Effector memory CD8-positive, alpha-beta T cell (primary cell): Measurements from ENCODE around the gene NOS1AP.
"Not testable (repeated sequence)": the region's sequence is repeated elsewhere in the genome, so short reads cannot be mapped to it uniquely, and the experiment has no call there.

Experiments used
- ATAC-seq: fragments of 150-1000 bp; cut with Tn5 transposase; replicated peaks from 2 replicates; pipeline ENCODE4 v1.10.0; 2021; ENCODE audit warnings: mild to moderate bottlenecking, moderate library complexity
- DNase-seq, 3 experiments: peaks; one replicate each; pipeline ENCODE4 v3.0.0; 2021
- H3K27ac Mint-ChIP-seq, 2 donors: one replicate each; pipeline ENCODE4 v1.8.0; 2022; ENCODE audit warnings: mild to moderate bottlenecking in 2 of 2, mixed read lengths in 2 of 2, moderate library complexity in 2 of 2
- H3K27me3 Mint-ChIP-seq, 2 donors: one replicate each; pipeline ENCODE4 v1.8.0; 2022; ENCODE audit warnings: mixed read lengths in 2 of 2
- H3K36me3 Mint-ChIP-seq: one replicate; pipeline ENCODE4 v1.8.0; 2022; ENCODE audit warnings: mild to moderate bottlenecking, moderate library complexity, mixed read lengths; ENCODE audit not compliant: insufficient read depth
- H3K4me1 Mint-ChIP-seq, 2 donors: one replicate each; pipeline ENCODE4 v1.8.0; 2022; ENCODE audit warnings: low read depth in 2 of 2, mixed read lengths in 2 of 2
- H3K4me3 Mint-ChIP-seq, 2 donors: one replicate each; pipeline ENCODE4 v1.8.0; 2022; ENCODE audit warnings: mild to moderate bottlenecking in 2 of 2, mixed read lengths in 2 of 2, moderate library complexity in 2 of 2
- H3K9me3 Mint-ChIP-seq, 2 donors: one replicate each; pipeline ENCODE4 v1.8.0; 2022; ENCODE audit warnings: mixed read lengths in 2 of 2

Gene NOS1AP

DNA sequence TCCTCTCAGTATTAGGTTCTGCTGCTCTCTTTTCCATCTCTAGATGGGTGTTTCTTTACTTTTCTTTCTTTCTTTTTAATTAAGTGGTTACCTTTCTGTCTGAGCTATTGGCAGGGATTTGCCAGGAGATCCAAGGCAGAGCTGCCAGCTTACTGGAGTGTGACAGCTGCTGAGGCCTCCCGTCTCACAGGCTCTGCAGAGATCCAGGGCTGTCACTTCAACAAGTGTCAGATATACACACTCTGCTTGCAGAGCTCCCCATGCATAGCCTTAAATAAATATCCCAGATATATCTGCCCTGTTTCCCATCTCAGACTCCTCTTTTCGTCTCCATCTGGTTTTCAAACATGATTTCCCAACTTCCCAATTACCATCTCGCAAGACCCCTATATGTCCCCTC, 124.3 kb downstream of the NOS1AP start:
- Mint-ChIP-seq H3K9me3 (no peaks in the 10 kb centered on the region), H3K4me1 (no peaks in the 10 kb centered on the region), H3K36me3 (no peaks in the 10 kb centered on the region), H3K27ac (no peak overlapping the region), H3K4me3 (no peak overlapping the region), H3K27me3 (peaks cover 36 to 37% of the 10 kb centered on the region in 2 donors)
- no peak for DNase-seq
- no peak for ATAC-seq

DNA sequence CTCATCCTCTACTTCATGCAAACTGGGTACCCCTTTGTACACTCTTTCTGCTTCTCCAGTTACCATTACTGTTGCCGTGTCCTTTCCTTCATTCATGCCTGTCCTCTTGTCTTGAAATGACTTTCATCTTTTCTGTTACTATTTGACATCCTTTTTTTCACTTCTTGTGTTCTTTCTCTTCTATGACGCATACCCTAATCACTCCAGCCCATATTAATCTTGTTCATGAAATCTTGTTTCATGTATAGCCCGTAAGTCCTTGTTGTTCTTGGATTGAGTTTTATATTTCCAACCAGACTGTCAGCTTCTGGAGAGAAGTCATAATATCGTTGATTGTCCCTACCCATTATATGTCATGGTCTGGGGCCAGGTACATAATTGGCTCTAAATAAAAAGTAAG, 126.1 kb downstream of the NOS1AP start:
- H3K4me1 Mint-ChIP-seq, result no peaks in the 10 kb centered on the region

DNA sequence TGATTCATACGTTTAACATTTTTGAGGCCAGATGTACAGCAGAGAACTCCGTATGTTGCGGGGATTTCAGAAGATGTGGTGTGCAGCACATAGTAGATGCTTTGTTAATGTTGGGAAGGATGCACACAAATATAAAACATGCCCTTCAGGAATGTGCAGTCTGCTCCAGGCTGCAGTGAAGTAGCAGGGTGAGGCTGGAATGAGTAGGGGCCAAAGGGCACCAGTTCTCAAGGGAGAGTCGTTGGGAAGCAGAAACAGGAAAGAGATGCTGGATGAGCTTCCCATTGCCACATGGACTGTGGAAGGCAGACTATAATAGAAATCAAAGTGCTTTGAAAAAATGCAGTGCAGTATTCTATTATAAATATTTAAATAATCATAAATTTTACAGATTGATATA, 126.9 kb downstream of the NOS1AP start:
- Mint-ChIP-seq H3K27me3 (peaks cover 41% of the 10 kb centered on the region in 2 donors), H3K4me3 (no peak overlapping the region), H3K36me3 (no peaks in the 10 kb centered on the region), H3K4me1 (no peaks in the 10 kb centered on the region), H3K9me3 (no peaks in the 10 kb centered on the region), H3K27ac (no peak overlapping the region)
- no peak for ATAC-seq
- DNase-seq, result no peak

More for the DNA sequence above, 126.1 kb downstream of the NOS1AP start:
- Mint-ChIP-seq H3K36me3 (no peaks in the 10 kb centered on the region), H3K27me3 (peaks cover 40 to 41% of the 10 kb centered on the region in 2 donors), H3K27ac (no peak overlapping the region), H3K4me3 (no peak overlapping the region), H3K9me3 (no peaks in the 10 kb centered on the region)
- DNase-seq (no peak), ATAC-seq (no peak)

DNA sequence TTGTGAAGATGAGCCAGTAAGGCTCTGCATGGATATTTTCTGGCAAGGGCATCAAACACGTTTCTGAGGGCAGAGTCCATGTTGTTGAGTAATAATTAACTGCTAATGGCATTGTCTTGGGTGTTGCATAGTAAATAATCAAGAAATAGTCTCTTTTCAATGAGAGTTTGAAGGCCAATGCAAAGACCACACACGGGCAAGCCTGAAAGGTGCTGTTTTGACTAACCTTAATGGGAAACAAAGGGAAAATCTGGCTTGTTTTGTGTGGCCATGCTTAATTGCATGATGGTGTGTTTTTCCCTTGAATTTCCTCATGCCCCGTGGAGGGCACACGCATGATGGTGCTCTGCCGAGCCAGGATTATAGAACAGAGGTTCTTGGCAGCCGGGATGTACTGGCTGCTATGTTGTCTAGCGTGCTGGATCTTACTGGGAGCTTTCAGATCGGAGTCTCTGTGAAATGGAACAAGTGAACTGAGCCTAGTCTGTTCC, 127.6 kb downstream of the NOS1AP start:
- ATAC-seq (no peak), DNase-seq (no peak)
- Mint-ChIP-seq H3K27ac (no peak overlapping the region), H3K4me3 (no peak overlapping the region), H3K27me3 (peaks cover 43% of the 10 kb centered on the region in 2 donors), H3K4me1 (no peaks in the 10 kb centered on the region), H3K9me3 (no peaks in the 10 kb centered on the region), H3K36me3 (no peaks in the 10 kb centered on the region)

DNA sequence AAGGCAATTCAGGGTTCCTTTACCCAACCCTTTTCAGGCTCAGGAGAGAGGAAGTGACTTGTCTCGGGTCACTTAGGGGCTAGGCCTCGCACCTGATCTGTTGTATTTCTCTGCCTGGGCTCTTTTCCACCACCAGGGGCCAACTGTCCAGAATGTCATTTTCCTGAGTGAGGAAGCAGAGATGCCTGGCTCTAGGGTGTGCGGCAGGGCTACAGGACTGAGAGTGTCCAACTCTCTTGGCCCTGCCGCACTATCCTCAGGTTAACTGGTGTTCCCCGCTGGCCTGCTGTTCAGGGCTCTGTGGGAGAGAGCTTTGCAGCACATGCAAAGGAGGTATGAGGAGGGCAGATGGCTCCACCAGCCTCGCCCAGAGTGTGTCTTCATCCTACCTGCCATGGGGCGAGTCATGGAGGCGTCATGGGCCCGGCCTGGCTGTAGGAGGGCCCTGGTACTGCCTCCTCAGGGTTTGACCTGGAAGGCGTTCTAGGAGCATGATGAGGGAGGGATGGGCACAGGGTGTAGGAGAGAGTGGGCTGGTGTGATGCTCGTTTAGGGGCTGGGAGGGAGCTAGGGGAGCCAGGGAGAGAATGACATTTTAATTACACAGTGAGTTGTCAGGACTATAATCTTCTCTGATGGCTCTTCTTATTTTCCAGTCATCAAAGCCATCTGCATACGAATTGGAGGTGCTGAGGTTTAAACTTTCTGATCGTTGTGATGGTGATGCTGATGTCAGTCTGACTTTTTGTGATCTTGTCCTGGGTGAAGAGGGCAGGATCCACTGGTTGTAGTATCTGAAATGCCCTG, 128.3 kb downstream of the NOS1AP start:
- Mint-ChIP-seq H3K4me1 (no peaks in the 10 kb centered on the region), H3K9me3 (no peaks in the 10 kb centered on the region), H3K36me3 (no peaks in the 10 kb centered on the region), H3K27me3 (peaks cover 39 to 41% of the 10 kb centered on the region in 2 donors), H3K27ac (no peak overlapping the region), H3K4me3 (no peak overlapping the region)
- ATAC-seq, result no peak
- no peak for DNase-seq

DNA sequence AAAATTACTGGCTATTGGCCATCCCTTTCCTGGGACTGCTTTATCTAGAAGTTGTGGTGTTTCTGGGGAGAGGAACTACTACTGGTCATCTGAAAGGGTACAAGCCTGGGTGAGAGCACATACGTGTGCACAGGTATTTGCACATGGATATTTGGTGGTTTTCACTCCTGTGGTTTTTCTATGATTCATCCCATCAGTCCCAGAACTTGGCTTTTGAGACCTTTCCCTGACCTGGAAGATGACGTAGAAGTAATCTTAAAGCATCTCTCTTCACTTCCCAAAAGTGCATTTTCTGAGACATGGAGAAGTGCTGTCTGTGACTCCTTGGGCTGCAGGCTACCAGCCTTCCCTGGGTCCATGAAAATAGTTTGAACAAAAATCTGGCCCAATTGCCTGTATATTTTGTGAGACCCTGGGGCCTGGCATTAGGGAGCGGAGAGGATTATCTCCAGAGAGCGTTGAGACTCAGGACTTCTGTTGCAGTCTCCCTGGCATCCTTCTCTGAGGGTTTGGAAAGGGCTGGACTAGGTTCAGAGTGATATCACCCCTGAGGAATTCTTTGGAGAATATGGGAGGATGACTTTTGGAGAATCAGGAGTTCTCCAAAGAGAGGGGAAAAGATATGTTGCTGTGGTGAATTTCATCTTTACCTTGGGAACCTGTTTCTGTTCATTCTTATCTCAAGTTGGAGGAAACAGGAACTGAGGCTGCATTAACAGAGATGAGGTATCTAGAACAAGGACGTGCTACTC, 130.8 kb downstream of the NOS1AP start:
- Mint-ChIP-seq H3K4me3 (no peak overlapping the region), H3K27ac (no peak overlapping the region), H3K9me3 (no peaks in the 10 kb centered on the region), H3K36me3 (no peaks in the 10 kb centered on the region), H3K27me3 (peaks cover 53 to 61% of the 10 kb centered on the region in 2 donors), H3K4me1 (no peaks in the 10 kb centered on the region)
- ATAC-seq, result no peak
- DNase-seq, result no peak

DNA sequence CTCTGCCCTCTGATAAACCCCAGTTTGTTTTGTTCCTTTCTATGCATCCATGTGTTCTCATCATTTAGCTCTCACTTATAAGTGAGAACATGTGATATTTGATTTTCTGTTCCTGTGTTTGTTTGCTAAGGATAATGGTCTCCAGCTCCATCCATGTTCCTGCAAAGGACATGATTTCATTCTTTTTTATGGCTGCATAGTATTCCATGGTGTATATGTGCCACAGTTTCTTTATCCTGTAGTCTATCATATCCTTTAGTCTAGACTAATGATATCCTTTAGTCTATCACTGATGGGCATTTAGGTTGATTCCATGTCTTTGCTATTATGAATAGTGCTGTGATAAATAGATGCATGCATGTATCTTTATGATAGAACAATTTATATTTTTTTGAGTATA, 131.6 kb downstream of the NOS1AP start:
- peaks cover 50 to 61% of the 10 kb centered on the region in 2 donors for H3K27me3 Mint-ChIP-seq
- H3K36me3 Mint-ChIP-seq, H3K9me3 Mint-ChIP-seq, ATAC-seq, H3K27ac Mint-ChIP-seq, DNase-seq, H3K4me1 Mint-ChIP-seq, H3K4me3 Mint-ChIP-seq: not testable (repeated sequence)

DNA sequence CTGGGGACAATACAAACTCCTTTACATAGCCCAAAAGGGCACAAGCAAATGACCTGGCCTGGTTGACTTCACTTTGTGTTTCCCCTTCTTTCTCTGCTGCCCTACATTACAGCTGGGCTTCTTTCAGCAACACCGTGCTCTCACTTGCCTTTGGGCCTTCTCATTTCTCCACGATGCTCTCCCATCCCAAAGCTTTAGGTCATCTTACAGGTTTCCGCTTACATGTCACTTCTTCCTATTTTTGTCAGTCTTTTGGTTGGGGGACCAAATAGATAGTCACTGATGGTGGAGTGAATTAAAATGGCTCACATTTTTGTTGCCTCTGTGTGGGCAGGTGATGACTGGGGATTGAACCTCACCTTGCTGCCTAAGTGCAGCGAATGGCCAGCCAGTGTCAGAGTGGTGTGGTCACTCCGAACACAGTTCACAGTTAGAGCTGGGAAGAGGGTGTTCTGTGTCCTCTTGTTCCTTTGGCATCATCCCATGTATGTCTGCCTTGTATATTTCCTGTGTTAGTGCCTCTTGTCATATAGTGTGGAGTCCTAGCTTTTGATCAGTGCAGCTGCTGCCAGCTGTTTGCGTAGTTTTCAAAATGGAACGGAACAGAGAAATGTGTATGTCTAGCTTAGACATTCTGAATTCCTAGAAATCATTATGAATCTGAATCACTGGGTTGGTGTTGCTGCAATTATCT, 134.8 kb downstream of the NOS1AP start:
- H3K9me3 Mint-ChIP-seq, result no peaks in the 10 kb centered on the region
- no peak overlapping the region for H3K4me3 Mint-ChIP-seq
- peaks cover 44 to 52% of the 10 kb centered on the region in 2 donors for H3K27me3 Mint-ChIP-seq
- no peak for DNase-seq
- H3K27ac Mint-ChIP-seq, result no peak overlapping the region
- no peaks in the 10 kb centered on the region for H3K4me1 Mint-ChIP-seq
- no peaks in the 10 kb centered on the region for H3K36me3 Mint-ChIP-seq
- no peak for ATAC-seq

DNA sequence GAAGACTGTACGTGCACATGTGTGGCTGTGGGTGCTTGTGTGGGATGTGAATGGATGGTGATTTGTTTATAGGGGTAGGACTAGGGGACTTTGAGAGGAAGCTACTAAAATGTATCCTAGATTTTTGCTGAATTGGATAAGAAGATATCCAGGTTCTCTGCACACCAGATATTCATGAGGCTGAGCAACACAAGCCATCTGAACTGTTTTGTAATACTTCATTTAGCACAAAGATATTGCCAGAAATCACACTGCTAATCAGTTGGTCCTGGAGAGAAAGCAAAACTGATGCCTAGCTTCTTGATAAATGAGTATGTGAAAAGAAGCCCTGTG, 135.3 kb downstream of the NOS1AP start:
- Mint-ChIP-seq H3K27ac (no peak overlapping the region), H3K27me3 (peaks cover 44 to 54% of the 10 kb centered on the region in 2 donors), H3K36me3 (no peaks in the 10 kb centered on the region), H3K9me3 (no peaks in the 10 kb centered on the region), H3K4me3 (no peak overlapping the region), H3K4me1 (no peaks in the 10 kb centered on the region)
- ATAC-seq, result no peak
- no peak for DNase-seq

DNA sequence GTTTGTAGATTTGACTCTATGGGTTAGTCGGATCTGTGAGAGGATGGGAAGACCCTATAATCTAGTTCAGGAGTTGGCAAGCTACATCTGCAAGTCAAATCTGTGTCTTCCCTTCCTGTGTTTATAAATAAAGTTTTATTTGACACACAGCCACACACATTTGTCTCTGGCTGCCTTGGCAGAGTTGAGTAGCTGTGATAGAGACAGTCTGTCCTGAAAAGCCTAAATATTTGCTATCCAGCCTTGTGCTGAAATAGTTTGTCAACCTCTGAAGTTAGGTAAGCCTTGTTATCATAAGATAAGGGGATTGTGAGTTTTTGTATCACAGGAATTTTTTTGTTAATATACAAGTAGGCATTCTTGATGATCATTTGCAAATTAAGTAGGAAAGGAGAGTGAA, 136.8 kb downstream of the NOS1AP start:
- Mint-ChIP-seq H3K4me3 (no peak overlapping the region), H3K9me3 (no peaks in the 10 kb centered on the region), H3K36me3 (no peaks in the 10 kb centered on the region), H3K27me3 (peaks cover 38 to 54% of the 10 kb centered on the region in 2 donors), H3K27ac (no peak overlapping the region), H3K4me1 (no peaks in the 10 kb centered on the region)
- DNase-seq (no peak), ATAC-seq (no peak)

DNA sequence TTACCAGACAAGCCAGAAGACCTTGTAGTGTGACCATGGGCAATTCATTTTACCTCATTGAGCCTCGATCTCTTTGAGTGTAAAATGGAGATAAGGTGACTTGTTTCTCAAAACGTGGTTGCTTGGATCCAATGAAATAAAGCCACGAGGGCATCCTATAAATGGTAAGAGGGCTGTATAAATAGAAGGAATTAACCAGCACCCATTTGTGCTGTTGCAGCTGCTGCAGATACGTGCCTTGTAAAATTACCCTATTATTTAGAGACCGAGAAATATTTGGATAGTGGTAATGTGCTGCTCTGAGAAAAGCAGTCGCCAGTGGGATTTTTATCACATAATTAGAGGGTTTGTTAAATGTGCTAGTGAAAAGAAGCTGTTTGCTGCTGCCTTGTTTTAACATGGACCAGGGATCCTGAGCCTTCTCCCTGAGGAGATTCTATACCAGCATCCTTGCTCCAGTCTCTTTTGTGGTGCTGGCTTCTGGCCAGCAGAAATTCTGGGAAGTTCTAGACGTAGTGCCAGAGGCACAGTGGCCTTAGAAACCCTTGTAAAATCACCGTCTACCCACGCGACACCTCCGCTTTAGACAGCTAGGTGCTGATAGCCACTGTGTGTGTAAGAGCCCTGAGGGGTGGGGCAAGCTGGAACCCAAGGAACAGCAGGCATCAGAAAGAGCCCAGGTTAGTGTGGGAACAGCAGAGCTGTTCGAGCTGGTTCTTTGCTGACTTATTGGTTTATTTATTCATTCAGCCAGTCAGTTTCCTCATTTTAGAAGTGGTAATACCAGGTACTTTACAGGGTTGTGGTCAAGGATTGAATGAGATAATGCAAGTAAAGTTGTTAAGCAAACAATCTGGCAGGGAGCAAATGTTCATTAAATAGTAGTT, 137.5 kb downstream of the NOS1AP start:
- peaks cover 37 to 52% of the 10 kb centered on the region in 2 donors for H3K27me3 Mint-ChIP-seq
- no peak overlapping the region for H3K27ac Mint-ChIP-seq
- H3K4me1 Mint-ChIP-seq, result no peaks in the 10 kb centered on the region
- no peak for DNase-seq
- H3K4me3 Mint-ChIP-seq, result no peak overlapping the region
- H3K9me3 Mint-ChIP-seq, result no peaks in the 10 kb centered on the region
- H3K36me3 Mint-ChIP-seq, result no peaks in the 10 kb centered on the region
- no peak for ATAC-seq

DNA sequence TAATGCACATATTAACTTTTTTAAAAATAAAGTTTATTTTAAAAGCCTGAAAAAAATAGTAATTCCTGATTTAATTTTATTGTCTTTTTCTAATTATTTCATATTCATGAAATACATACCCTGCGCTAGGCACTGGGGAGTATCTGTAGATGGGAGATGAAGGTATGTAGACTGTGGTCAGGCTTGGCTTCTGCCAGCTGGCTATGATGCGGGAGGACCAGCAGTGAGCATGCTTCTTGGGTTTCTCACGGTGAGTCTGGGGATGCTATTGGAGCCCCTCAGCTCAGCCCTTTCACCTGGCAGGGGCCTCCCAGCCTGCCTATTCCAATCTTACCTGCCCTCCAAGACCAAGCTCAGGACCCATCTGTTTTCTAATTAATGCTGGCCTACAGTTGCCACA, 138.4 kb downstream of the NOS1AP start:
- no peak overlapping the region for H3K27ac Mint-ChIP-seq
- ATAC-seq (no peak), DNase-seq (no peak)
- H3K27me3 Mint-ChIP-seq, result peaks cover 43 to 57% of the 10 kb centered on the region in 2 donors
- H3K9me3 Mint-ChIP-seq, result no peaks in the 10 kb centered on the region
- H3K4me3 Mint-ChIP-seq, result no peak overlapping the region
- H3K36me3 Mint-ChIP-seq, result no peaks in the 10 kb centered on the region
- no peaks in the 10 kb centered on the region for H3K4me1 Mint-ChIP-seq

DNA sequence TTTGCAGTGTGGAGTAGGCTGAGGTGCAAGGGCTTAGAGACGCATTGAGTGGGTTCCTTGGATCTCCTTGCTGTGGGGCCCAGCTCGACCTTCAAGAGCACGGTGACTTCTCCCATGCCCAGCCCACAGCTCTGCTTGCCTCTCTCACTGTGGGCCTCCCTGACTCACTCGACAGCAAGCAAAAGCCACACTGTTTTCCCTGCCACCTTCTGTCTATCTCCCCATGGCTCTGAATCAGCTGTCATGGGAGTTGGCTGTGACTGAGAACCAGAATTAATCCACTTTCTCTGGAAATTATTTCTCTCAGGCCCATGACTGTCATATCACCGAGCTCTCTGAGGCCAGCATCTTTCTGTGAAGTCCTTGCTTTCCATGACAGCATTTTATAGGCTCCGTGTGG, 140.7 kb downstream of the NOS1AP start:
- Mint-ChIP-seq H3K4me3 (no peak overlapping the region), H3K4me1 (no peaks in the 10 kb centered on the region), H3K36me3 (no peaks in the 10 kb centered on the region), H3K27ac (no peak overlapping the region), H3K9me3 (no peaks in the 10 kb centered on the region), H3K27me3 (peaks cover 39 to 42% of the 10 kb centered on the region in 2 donors)
- ATAC-seq, result no peak
- DNase-seq, result no peak
